ENCODE data around the gene GPR158. TPM values are rescaled to one million over a fixed set of nuclear protein-coding genes. Genes with fewer than 3 reads are reported as not detected.

GPR158 gene
- total RNA-seq, 1 donor from 2014 or later = 0.10 TPM

DNA sequence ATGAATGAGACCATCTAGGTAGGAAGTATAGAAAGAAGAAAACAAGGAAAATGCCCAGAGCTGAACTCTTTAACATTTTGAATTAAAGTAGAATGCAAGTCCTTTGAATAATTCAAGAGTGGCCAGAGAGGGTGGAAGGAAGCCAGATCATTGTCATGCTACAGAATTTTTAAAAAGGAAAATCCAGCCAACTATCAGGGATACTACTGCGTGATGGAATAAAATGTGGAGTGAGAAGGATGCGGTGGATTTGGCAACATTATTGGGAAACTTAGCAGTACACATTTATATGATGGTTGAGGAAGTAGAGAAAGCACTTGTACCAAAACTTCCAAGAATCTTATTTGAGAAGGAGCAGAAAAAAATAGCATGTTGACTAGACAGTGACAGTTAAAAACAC is 261.6 kb downstream of the GPR158 start:
- no peak for DNase-seq (ENCODE audit: low spot score, unreplicated experiment)
- H3K4me1 Mint-ChIP-seq (ENCODE audit: low read depth) = no peaks in the 10 kb centered on the region
- TF ChIP-seq, protein P1, sequence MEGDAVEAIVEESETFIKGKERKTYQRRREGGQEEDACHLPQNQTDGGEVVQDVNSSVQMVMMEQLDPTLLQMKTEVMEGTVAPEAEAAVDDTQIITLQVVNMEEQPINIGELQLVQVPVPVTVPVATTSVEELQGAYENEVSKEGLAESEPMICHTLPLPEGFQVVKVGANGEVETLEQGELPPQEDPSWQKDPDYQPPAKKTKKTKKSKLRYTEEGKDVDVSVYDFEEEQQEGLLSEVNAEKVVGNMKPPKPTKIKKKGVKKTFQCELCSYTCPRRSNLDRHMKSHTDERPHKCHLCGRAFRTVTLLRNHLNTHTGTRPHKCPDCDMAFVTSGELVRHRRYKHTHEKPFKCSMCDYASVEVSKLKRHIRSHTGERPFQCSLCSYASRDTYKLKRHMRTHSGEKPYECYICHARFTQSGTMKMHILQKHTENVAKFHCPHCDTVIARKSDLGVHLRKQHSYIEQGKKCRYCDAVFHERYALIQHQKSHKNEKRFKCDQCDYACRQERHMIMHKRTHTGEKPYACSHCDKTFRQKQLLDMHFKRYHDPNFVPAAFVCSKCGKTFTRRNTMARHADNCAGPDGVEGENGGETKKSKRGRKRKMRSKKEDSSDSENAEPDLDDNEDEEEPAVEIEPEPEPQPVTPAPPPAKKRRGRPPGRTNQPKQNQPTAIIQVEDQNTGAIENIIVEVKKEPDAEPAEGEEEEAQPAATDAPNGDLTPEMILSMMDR (IDR thresholded peaks at IDR 0.05; ENCODE audit: unreplicated experiment) = no peak
- no peaks in the 10 kb centered on the region for H3K27me3 Mint-ChIP-seq
- peaks cover 3% of the 10 kb centered on the region for H3K9me3 Mint-ChIP-seq (ENCODE audit: low read depth)
- H3K4me3 Mint-ChIP-seq (ENCODE audit: low read depth) = no peak overlapping the region
- H3K27ac Mint-ChIP-seq = no peak overlapping the region
- no peaks in the 10 kb centered on the region for H3K36me3 Mint-ChIP-seq (ENCODE audit: insufficient read depth)

DNA sequence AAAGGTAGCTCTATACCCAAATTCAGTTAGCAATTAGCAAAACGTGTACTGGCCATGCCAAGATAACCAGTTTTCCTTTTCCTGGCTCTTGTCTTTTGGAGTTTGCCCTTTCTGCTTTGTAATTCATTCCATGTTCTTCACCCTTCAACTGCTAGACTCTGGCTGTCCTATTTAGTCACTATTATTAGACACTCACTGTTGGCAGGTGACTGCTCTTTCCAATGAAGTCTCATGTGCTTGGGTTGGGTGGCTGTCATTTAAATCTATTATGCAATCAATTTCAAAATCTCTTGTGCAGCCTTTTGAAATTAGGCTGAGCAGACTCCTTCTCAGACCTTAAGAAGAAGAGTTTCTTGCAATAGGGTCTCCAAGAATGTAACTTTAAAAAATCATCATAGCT is 266.5 kb downstream of the GPR158 start:
- TF ChIP-seq, protein P1 (IDR thresholded peaks at IDR 0.05; ENCODE audit: unreplicated experiment) = no peak
- H3K4me3 Mint-ChIP-seq (ENCODE audit: low read depth) = no peak overlapping the region
- no peaks in the 10 kb centered on the region for H3K36me3 Mint-ChIP-seq (ENCODE audit: insufficient read depth)
- no peak overlapping the region for H3K27ac Mint-ChIP-seq
- H3K27me3 Mint-ChIP-seq = no peaks in the 10 kb centered on the region
- no peaks in the 10 kb centered on the region for H3K9me3 Mint-ChIP-seq (ENCODE audit: low read depth)
- no peak for DNase-seq (ENCODE audit: low spot score, unreplicated experiment)
- no peaks in the 10 kb centered on the region for H3K4me1 Mint-ChIP-seq (ENCODE audit: low read depth)

DNA sequence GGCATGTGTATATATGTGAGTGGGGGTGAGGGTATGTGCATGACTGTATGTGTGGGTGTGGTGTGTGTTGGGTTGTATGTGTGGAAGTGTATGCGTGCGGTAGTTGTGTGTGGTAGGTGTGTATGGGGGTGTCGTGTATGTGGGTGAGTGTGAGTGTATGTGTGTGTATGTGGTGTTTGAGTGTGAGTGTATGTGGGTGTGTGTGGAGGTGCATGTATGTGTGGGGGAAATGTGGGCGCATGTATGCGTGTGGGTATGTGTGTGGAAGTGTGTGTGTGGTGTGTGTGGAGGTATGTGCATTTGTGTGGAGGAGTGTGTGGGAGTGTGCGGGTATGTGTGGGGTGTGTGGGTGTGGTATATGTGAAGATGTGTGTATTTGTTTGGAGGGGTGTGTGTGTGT is 269.5 kb downstream of the GPR158 start:
- no peak for DNase-seq (ENCODE audit: low spot score, unreplicated experiment)
- H3K36me3 Mint-ChIP-seq (ENCODE audit: insufficient read depth) = no peaks in the 10 kb centered on the region
- no peaks in the 10 kb centered on the region for H3K9me3 Mint-ChIP-seq (ENCODE audit: low read depth)
- H3K27ac Mint-ChIP-seq = no peak overlapping the region
- no peak overlapping the region for H3K4me3 Mint-ChIP-seq (ENCODE audit: low read depth)
- no peaks in the 10 kb centered on the region for H3K27me3 Mint-ChIP-seq
- no peaks in the 10 kb centered on the region for H3K4me1 Mint-ChIP-seq (ENCODE audit: low read depth)
- TF ChIP-seq, protein P1 (IDR thresholded peaks at IDR 0.05; ENCODE audit: unreplicated experiment) = no peak

DNA sequence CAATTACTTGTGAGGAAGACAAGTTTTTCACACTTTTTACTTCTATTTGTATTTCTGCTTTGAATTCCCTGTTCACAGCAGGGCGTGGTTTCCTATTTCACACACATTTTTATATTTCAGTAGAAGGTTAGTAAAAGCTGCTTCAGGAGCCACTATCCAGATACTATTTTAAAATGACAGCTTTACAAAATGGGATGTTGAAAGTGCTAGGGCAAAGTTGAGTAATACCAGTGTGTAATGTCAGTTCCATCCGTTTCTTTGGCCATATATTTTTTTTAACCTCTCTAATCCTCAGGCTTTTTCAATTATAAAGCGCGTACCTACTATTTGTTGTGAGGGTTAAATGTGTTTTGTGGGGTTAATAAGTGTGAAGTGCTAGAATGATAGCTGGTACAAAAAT is 276.6 kb downstream of the GPR158 start:
- Mint-ChIP-seq H3K4me1 (ENCODE audit: low read depth) (no peaks in the 10 kb centered on the region), H3K4me3 (ENCODE audit: low read depth) (no peak overlapping the region), H3K27ac (no peak overlapping the region), H3K27me3 (no peaks in the 10 kb centered on the region), H3K9me3 (ENCODE audit: low read depth) (peaks cover 9% of the 10 kb centered on the region), H3K36me3 (ENCODE audit: insufficient read depth) (peaks cover 2% of the 10 kb centered on the region)
- no peak for DNase-seq (ENCODE audit: low spot score, unreplicated experiment)
- TF ChIP-seq, protein P1 (IDR thresholded peaks at IDR 0.05; ENCODE audit: unreplicated experiment) = no peak

DNA sequence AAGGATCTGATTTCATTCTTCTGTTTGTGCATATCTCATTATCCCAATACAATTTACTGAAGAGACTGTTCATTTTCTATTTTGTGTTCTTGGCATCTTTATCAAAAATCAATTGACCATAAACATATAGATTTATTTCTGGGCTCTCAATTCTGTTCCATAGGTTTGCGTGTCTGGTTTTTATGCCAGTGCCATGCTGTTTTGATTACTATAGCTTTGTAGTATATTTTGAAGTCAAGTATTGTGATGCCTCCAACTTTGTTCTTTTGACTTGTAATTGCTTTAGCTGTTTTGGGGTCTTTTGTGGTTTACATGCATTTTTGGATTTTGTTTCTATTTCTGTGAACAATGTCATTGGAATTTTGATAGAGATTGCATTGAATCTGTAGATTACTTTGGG is 278.8 kb downstream of the GPR158 start:
- H3K27me3 Mint-ChIP-seq = no peaks in the 10 kb centered on the region
- no peak for DNase-seq (ENCODE audit: low spot score, unreplicated experiment)
- peaks cover 2% of the 10 kb centered on the region for H3K36me3 Mint-ChIP-seq (ENCODE audit: insufficient read depth)
- TF ChIP-seq, protein P1 (IDR thresholded peaks at IDR 0.05; ENCODE audit: unreplicated experiment) = no peak
- no peak overlapping the region for H3K4me3 Mint-ChIP-seq (ENCODE audit: low read depth)
- no peak overlapping the region for H3K27ac Mint-ChIP-seq
- H3K4me1 Mint-ChIP-seq (ENCODE audit: low read depth) = no peaks in the 10 kb centered on the region
- H3K9me3 Mint-ChIP-seq (ENCODE audit: low read depth) = peaks cover 9% of the 10 kb centered on the region

Data from progenitor cell of endocrine pancreas (in vitro differentiated cells).